PFSK-1 (cell line): ENCODE results near the gene KLHDC1.

Experiments used
- POLR2AphosphoS5 ChIP-seq: IDR thresholded peaks from 2 replicates; pipeline ENCODE4 v1.6.1; 2012; ENCODE audit warnings: low read depth, mild to moderate bottlenecking, control low read depth, low read length, moderate library complexity
- REST ChIP-seq, 2 experiments: IDR thresholded peaks; 2 replicates each; pipeline versions ENCODE4 v1.6.1 to v1.8.0; 2011 to 2012; ENCODE audit warnings: low read depth in 2 of 2, low read length in 2 of 2, control low read depth in 1 of 2, inconsistent platforms in 1 of 2, mild to moderate bottlenecking in 1 of 2, moderate library complexity in 1 of 2; ENCODE audit not compliant: insufficient read depth in 1 of 2
- TAF1 ChIP-seq: IDR thresholded peaks from 2 replicates; pipeline ENCODE4 v1.6.1; 2012; ENCODE audit warnings: low read length, control low read depth, borderline replicate concordance; ENCODE audit not compliant: insufficient read depth

GRCh38 chr14:49688701-49689030, 4.3 kb upstream of the KLHDC1 start:
- TF ChIP-seq REST (IDR thresholded peaks at IDR 0.05; ENCODE audit: insufficient read depth in 1 of 2, low read depth in 2 of 2, low read length in 2 of 2) (no peak), TAF1 (no peak), POLR2AphosphoS5 (no peak)
